ENCODE data around the gene RPIA.

- TF ChIP-seq ZNF274 (IDR thresholded peaks at IDR 0.05; ENCODE audit: low read depth, low read length) (no peak), YY1 (IDR thresholded peaks at IDR 0.05; ENCODE audit: insufficient read depth, insufficient read length) (no peak)
These were observed 72.8 kb downstream of the RPIA start for GRCh38 chr2:88764141-88764849.

All from NT2/D1 (cell line).